AG08396 (cell line): ENCODE measurements around the gene COL6A3.
A peak's percentile ranks its signal among the peaks of the same experiment; 100 is the strongest.

Source experiments
- DNase-seq: peaks from one replicate; pipeline ENCODE4 v3.0.0; 2012; ENCODE audit warnings: low spot score, mixed read lengths

The COL6A3 gene

GRCh38 chr2:237295889-237296480 is 118.0 kb downstream of the COL6A3 start:
- DNase-seq, result no peak

- no peak for DNase-seq
Measured at GRCh38 chr2:237294460-237294859, 119.5 kb downstream of the COL6A3 start.

DNA sequence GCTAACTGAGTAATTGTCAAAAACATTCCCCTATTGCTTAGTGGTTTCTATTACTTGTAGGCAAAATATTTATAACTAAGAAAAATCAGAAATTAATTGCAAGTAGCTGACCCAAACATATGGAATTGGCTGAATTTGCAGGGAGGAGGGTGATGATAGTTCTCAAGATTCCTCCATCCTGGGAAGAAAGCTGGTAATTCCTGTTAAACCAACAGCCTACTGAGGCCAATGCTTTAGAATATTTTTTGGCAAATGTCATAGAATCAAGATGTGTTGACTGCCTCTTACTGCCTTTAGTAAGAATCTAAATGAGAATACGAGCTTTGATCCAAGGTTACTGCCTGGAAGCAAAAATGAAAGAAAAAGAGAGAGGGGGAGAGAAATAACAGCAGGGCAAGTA is 120.0 kb downstream of the COL6A3 start:
- DNase-seq, result no peak

GRCh38 chr2:237291138-237291792 is 122.7 kb downstream of the COL6A3 start:
- peak; percentile 82 for DNase-seq

DNA sequence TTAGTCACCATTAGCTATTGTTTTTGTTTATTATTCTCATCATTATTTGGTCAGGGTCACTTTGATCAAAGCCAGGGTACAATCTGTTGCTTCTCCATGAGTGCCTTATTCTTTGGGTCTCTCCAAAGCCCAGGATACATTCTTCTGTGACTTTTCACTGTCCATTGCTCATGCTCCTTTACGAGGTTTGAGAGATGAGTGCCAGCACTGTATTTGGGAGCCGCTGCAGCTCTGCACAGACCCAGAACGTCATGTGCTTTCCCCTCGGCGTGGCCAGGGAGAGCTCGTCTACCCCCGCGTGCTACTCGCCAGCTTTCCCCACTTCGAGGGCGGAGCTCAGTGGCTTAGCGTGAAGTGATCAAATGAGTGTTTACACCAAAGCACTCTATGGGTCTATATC is 123.7 kb downstream of the COL6A3 start:
- DNase-seq, result no peak

DNA sequence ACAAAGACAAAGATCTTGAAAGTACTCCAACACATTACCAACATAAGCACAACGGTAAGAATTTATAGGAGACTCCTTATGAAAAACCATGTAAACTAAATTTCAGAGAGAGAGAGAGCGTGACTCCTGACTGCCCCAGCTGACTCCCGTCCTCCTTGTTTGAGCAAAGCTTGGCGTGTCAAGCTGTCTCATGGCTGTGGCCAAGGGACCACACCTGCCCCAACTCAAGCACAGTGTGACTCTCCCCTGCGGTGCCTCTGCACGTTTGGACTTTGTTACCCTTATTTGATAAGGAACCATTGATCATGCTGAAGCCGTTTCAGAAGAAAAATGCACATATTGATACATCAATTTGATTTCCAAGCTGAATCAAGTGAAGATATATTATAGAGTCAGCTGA is 124.8 kb downstream of the COL6A3 start:
- no peak for DNase-seq

DNA sequence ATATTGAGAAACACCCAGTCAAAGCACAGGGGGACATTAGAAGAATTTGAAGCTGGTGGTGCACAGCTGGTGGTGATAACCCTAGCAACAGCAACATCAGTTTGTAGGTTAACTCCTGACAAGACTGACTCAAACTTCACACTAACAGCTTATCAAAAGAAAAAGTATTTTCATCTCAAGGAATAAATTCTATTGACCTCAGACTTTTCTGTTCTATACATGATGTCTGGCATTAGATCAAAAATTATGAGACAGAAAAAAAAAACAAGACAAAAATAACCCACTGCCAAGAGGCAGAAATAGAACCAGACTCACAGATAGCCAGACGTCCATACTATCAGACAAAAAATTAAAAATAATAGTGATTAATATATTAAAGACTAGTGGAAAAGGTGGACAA is 126.1 kb downstream of the COL6A3 start:
- no peak for DNase-seq

- no peak for DNase-seq
Measured at GRCh38 chr2:237283131-237283928, 130.6 kb downstream of the COL6A3 start.

- no peak for DNase-seq
Measured at GRCh38 chr2:237282568-237283128, 131.3 kb downstream of the COL6A3 start.

DNA sequence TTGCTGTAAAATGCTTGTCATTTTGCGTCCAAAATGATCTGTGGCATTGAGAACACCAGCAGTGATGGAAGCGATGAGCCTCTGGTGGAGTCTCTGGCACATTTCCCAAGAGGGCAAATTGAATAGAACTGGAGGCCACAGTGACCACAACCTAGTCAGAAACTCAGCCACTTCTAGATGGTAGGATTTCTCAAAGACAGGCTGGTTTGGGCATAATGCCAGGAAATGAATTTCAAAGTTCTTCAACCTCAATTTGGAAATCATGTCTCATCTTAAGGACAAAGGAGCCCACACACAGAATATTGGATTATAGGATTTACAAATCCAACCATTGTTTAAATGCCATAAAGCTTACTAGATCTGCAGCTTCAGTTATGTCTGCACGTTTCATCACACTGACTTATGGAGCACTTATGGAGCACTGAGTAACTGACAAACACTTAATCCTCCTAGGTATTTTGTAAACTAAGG is 132.1 kb downstream of the COL6A3 start:
- no peak for DNase-seq

GRCh38 chr2:237280939-237281338 is 133.0 kb downstream of the COL6A3 start:
- no peak for DNase-seq

DNA sequence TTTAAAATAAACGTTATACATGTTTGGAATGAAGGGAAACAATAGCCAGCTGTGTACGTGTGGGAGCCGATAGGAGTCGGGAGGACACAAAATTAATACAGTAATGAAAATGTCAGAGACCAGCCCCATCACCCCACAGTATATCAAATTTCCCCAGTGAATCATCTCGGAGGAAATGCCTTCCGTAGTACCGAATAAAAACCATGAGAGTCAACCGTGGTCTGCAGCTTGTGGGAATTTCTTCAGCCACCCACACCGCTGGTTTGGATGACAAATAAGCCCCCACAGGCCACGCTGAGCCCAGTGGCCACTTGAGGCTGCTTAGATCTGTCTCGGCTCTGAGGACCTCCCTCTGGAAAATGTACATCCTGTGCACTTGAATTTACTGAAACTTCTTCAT is 133.7 kb downstream of the COL6A3 start:
- DNase-seq, result peak; percentile 76

DNA sequence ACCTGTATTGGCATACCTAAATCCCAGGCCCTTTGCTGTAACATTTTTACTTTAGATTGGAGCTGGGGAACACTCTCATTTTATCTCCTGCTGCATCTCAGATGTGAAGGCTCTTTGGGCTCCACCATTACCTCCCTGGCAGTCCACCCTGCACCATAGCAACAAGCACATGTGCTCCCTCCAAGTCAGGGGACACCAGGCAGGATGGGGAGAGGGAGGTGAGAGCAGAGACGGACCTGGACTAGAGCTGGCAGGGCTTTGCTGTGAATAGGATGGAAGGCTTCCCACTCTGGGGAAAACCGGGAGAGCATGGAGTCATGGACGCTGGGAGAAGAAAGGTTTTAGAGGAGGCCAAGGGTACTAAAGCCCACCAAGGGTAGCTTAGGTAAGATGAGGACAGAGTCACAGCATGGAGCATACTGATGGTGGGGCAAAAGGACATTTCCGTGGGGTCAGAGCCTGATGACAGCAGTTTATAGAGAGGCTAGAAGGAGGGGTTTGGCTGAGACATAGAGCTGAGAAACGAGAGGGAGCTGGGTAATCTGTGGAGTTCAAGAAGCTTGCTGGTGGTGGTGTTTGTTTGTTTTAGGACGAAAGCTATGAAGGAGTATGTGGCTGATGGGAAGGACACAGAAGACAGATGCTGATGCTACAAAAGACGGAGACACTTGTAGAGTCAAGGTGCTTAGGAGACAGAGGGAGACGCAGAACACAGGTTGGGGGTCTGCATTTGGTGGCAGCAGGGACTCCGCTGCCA is 134.8 kb downstream of the COL6A3 start:
- DNase-seq, result no peak

DNA sequence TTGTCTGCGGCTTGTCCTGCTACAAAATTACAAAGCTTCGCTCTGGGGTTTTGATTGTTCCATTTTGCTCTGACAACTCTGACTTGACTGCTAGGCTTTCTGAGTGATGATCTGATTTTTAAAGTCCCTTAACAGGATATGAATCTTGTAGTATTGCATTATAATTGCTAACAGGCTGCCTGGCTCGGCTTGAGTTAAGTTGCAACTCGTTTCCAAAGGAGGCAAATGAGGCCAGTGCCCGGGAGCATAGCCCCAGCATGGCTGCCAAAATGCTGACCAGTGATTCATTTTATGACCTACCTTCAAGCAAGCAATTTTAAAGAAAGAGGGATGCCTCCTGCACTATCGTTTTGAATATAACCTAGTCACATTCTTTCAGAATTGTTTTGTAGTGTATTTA is 135.4 kb downstream of the COL6A3 start:
- peak; percentile 38 for DNase-seq

DNA sequence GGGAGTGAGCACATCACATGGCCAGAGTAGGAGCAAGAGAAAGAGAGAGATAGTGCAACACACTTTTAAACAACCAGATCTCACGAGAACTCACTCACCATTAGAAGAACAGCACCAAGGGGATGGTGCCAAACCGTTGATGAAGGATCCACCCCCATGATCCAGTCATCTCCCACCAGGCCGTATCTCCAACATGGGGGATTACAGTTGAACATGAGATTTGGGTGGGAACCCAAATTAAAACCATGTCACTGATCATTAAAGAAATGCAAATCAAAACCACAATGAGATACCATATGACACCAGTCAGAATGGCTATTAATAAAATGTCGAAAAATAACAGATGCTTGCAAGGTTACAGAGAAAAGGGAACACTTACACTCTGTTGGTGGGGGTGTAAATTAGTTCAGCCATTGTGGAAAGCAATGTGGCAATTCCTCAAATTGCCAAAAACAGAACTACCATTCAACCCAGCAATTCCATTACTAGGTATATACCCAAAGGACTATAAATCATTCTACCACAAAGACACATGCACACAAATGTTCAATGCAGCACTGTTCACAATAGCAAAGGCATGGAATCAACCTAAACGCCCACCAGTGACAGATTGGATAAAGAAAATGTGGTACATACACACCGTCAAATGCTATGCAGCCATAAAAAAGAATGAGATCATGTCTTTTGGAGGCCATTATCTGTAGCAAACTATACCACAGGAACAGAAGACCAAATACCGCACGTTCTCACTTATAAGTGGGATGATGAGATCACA is 137.1 kb downstream of the COL6A3 start:
- DNase-seq, result no peak
